HG03342 (cell line): Measurements from ENCODE around the gene MBD2.

Source experiments
- ATAC-seq: cut with Tn5 transposase; IDR thresholded peaks from one replicate; pipeline ENCODE4 v1.9.1; 2021; ENCODE audit warnings: mild to moderate bottlenecking, moderate library complexity; ENCODE audit not compliant: unreplicated experiment

Gene MBD2

GRCh38 chr18:54203914-54204313 is 20.6 kb downstream of the MBD2 start:
- ATAC-seq, result peak; percentile 76

DNA sequence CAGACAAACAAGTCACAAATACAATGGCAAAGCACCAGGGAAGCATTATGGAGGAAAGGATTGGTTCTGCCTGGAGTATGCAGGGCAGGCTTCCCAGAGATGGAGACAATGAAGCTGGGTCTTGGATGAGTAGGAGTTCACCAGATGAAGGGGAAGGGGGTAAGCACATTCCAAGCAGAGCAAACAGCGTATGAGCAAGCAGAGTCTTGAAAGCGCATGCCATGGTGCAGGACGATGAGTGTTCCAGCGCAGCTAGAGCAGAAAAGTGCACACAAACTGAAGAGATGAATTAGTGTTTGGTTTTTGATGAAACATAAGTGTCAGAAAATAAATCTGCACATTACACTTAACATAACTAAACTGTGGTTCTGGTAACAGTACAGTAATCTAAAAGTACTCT is 21.6 kb downstream of the MBD2 start:
- no peak for ATAC-seq

DNA sequence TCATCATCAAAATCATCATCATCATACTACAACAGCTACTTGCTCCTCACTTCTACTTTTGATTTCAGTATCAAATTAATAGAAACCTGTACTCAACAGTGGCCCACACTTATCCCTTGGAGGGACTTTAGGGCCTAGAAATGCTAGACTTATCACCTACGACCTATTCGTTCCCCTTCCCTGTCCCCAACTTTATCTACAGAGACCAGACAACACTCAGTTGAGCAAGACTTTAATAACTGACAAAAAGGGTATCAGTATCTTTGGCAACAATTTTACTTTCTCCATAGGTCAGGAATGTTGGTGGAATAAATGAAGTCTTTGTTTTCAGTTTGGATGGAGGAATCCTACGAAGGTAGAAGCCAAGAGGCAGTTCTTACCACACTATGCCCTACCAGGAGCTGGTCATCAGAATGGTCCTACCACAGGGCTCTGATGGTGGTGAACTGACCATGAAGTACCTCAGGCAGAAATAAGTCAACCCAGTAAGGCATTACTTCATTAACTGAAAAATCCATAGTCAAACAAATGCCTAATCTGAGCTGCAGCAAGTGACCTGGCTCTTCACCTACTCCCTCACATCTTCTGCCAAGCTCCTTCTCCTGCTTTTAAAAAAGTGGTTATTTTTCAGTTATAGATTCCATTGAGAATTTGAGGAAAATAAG is 26.6 kb downstream of the MBD2 start:
- ATAC-seq, result no peak

- ATAC-seq, result no peak
Observed at GRCh38 chr18:54193786-54194185, 30.7 kb downstream of the MBD2 start.

DNA sequence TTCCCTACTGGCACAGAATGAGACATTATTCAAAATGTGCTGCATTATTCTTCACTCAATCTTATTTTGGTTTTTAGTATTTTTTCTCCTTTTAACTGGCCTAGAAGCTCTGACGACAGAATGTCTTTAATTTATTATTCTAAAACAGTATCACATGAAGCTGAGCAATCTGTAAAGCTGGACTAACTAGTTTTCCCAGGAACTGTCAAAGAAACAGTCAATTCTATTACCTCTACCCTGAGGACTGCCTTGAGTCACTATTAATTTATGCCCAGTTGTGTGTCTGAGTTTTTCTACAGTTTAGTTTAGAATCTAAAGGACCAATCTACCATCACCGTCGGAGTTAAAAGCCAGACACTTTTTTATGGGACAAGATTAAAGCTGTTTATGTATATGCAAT is 31.6 kb downstream of the MBD2 start:
- ATAC-seq, result no peak

DNA sequence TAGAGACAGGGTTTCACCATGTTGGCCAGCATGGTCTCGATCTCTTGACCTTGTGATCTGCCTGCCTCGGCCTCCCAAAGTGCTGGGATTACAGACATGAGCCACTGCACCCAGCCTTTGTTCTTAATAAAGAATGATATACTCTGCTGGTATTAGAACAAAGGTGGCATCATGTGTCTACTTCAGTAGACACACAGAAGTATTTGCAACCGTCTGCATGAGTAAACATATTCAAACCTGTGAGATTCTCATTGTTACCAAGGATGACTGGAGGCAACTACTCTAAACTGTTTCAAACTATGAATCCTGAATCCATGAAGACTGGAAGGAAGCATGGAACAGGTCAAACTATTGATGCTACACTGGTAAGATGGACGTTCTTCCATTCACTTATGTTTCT is 32.1 kb downstream of the MBD2 start:
- ATAC-seq, result no peak

GRCh38 chr18:54191352-54191751 is 33.1 kb downstream of the MBD2 start:
- no peak for ATAC-seq

- no peak for ATAC-seq
Observed at GRCh38 chr18:54187372-54187771, 37.1 kb downstream of the MBD2 start.

GRCh38 chr18:54184836-54185235 is 39.6 kb downstream of the MBD2 start:
- ATAC-seq, result no peak

DNA sequence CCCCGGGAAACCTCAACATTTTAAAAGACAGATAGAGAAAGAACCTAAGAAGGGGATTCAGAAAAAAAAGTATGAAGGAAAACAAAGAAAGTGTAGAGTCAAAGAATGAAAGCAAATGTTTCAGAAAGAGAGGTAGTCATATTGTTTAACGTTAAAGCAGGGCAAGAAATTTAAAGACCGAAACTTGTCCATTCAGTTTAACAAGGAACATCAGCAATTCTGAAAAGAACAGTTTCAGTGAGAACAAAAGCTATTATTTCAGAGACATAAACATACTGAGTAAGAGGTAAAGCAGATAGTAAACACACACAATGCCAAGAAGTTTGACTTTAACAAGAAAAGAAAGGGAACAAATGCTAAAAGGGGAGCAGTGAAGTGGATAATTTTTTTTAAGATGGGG is 41.1 kb downstream of the MBD2 start:
- ATAC-seq, result no peak

DNA sequence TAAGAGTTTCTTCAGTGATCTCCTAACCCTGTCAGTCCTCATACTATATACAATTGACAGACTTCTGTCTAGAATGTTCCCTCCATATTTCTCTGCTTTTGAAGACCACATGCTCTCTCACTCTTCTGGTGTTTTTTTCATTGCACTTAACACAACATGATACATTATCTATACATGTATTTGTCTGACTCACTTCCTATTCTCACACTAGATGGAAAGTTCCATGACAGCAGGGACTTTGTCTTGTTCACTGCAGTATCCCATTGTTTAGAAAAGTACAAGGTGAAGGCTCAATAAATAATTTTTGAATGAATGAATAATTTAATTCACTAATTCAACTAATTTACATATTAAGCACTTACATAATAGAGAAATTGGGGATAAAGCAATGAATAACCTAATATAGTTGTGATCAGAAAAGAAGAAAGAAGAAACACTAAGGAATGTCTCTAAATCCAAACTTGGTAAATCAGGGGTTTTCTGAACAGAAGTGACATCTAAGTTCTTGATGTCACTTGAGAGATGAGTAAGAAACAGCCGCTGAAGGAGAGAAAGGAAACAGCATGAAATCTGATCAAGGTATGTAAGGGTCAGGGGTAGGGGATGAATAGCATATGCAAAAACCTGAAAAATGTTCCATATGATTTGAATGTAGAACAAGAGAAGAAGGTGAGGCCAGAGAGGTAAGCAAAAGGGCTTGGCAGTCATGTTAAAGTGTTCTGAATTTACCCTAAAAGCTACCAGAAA is 42.4 kb downstream of the MBD2 start:
- peak; percentile 65 for ATAC-seq

DNA sequence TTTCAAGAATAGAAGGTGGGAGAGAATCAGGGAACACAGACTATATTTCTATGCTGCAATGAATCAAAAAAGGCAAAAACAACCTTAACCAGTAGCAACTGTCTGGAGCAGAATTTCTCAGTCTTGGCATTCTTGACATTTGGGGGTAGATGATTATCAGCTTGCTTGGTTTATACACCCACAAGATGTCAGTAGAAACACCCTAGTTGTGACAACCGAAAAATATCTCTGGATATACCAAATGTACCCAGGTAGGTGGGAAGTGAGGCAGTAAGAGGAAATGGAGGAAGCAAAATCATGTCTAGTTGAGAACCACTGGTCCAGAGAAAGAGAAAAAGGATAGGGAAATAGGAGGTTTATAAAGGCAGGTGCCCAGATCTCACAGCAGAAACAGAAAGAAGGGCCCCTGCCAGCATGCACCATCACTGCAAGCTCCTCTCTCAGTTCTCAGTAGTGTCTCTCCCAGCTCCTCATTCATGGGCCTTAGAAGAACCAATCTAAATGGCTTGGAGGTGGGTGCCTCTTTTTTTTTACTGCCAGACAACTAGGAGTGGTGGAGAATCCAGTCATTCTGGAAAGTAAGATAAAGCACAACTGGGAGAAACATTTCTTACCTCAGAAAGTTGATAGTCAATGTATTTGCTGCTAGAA is 50.4 kb downstream of the MBD2 start:
- peak; percentile 58 for ATAC-seq

DNA sequence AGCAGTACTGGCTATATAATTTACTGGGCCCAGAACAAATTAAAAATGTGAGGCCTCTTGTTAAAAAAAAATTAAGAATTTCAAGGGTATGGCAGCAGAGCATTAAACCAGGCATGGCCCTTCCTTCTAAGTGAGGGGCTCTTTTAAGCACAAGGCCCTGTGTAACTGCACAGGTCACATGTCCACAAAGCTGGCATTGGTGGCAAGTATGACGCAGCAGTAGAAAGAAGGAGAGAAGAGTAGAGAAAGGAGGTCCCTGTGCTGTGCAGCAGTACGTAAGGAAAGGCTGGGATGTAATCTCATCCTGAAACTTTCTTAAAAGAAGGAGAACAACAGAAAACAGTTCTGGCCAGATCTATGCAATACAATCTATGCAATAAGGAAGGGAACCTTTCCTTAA is 51.2 kb downstream of the MBD2 start:
- ATAC-seq, result no peak

DNA sequence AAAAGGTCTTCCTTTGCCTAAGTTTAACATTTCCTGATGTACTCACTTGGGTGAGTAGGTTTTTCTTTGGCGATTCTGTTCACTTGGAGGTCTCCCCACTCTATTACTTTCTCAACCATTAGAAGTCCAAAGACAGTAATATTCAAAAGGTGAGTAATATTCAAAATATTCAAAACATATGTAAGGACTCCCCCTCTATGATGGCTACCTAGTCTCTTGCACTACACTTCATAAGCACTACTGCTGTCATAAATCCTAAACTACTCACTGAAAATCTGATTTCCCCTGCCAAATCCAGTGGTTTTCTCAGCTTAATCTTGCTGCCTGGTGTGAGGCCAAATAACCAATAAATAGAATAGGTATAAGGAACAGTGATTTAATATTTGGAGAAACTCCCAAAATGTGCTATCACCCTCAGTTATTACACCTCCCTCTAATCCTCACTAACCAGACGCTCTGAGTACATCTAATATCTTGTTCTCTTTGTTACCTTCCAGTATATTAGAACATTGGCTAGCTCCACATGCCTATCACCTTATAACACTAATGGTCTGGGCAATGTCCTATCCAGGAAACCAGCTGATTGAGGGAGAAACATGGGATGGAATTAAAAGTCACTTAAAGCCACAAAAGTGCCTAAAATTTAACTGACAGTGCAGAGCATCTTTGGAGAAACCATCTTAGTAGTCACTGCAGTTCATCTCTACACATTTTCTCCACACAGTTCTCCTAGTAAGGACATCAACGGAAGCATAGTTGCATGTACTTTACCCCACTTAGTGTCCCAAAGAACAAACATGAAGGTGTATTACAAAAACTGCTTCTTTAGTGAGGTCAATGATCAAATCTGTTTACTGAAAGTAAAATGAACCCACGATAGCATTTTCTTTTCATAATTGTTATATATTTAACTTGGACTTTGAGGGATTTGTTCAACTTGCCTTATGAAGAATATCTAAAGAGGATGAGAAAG is 54.8 kb downstream of the MBD2 start:
- no peak for ATAC-seq

GRCh38 chr18:54165450-54165849 is 59.0 kb downstream of the MBD2 start:
- no peak for ATAC-seq

GRCh38 chr18:54163453-54163852 is 61.0 kb downstream of the MBD2 start:
- no peak for ATAC-seq

DNA sequence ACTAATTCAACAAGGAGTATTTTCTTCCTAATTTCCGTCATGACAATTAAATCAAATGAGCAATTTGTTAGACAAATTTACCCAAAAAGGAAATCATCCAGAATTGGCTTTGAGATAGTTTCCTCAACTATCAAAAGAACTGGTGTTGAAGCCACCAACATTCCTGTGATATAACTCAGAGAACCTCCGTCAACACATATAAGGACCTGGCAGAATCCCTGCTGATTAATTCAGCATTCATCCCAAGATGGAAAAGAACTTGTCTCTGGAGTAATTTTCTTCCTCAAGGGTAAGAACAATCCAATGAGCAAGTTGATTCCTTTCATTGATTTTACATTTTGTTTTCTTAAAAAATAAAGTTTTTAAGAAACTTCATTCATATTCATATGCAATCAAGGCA is 62.0 kb downstream of the MBD2 start:
- ATAC-seq, result no peak

DNA sequence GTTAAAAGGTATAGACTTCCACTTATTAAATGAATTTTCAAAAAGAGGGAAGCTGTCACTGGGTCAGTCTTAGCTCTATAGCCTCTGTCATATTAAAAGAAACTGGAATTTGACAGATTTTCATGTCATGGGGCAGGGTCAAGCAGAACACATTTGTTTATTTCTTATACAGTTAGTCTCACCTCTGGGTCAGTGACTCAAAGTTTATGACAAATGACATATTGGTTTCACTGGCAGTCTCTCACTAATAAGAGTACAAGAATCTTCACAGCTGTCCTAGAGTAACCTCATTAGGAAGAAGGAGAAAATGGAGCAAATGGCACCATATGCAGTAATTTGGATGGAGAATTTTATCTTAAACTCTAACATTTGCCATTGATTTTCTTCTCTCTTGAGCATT is 63.2 kb downstream of the MBD2 start:
- no peak for ATAC-seq

GRCh38 chr18:54159906-54160305 is 64.6 kb downstream of the MBD2 start:
- no peak for ATAC-seq

DNA sequence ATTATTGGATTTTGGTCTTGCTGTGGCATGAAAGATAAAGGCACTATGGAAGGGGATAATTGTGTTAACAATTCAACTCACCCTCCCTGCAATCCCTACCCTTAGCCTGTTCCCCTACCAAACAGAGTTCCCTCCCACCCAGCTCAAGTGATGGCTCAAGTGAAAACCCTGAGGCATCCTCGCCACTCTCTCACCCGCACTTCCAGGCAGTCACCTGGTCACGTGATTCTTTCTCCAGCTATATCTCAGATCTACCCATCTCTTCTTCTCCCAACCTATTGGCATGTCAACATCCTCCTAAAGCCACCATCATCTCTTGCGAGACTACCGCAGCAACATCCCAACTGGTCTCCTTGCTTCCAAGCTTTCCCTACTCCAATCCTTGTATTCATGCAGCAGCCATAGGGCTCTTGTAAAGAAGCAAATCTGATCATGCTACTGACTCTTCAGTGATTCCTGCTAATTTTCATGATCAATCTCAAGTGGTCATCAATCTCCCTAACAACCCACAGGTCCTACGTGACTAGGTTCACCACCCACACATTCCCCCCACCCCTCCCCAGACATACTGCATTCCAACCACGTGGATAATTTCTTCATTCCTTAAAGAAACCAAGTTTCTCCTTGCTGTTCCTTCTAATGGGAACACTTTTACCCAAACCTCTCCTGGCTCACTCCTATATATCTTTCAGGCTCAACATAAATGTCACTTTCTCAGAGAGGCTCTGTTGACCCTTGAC is 66.7 kb downstream of the MBD2 start:
- ATAC-seq, result no peak
